K562 (cell line): ENCODE measurements around the gene AP4E1. TPM values are rescaled to one million over a fixed set of nuclear protein-coding genes. Genes with fewer than 3 reads are reported as not detected.

Experiments
- BCOR ChIP-seq: fragments of 450-650 bp; IDR thresholded peaks from 2 replicates; pipeline ENCODE4 v1.6.1; 2016
- CREB3L1 ChIP-seq: fragments of 450-650 bp; IDR thresholded peaks from 2 replicates; pipeline ENCODE4 v1.6.1; 2014; ENCODE audit warnings: low read depth, mild to moderate bottlenecking, moderate library complexity, borderline replicate concordance
- CREBBP ChIP-seq: IDR thresholded peaks from one replicate; pipeline ENCODE4 v1.6.1; 2012; ENCODE audit warnings: low read depth, mild to moderate bottlenecking, control low read depth, inconsistent platforms, low read length
- DACH1 ChIP-seq: fragments of 450-650 bp; IDR thresholded peaks from 2 replicates; pipeline ENCODE4 v1.6.1; 2018; ENCODE audit not compliant: partially characterized antibody
- FOS ChIP-seq: IDR thresholded peaks from 3 replicates; pipeline ENCODE4 v1.6.1; 2011; ENCODE audit not compliant: insufficient read length; ENCODE audit errors: extremely low read depth
- FOXP1 ChIP-seq: sonication (generic); formaldehyde crosslinking; IDR thresholded peaks from 2 replicates; pipeline ENCODE4 v1.8.0; 2022; ENCODE audit warnings: mild to moderate bottlenecking, missing genetic modification reagents
- GABPB1 ChIP-seq: sonication (generic); formaldehyde crosslinking; IDR thresholded peaks from 2 replicates; pipeline ENCODE4 v1.8.0; 2022; ENCODE audit warnings: mild to moderate bottlenecking, missing genetic modification reagents
- GABPB2 ChIP-seq: fragments of 250-450 bp; sonication (Bioruptor Pico); conservative IDR thresholded peaks from 2 replicates; pipeline ENCODE4 v1.5.1; 2021; ENCODE audit warnings: mild to moderate bottlenecking
- HLTF ChIP-seq: fragments of 450-650 bp; IDR thresholded peaks from 2 replicates; pipeline ENCODE4 v1.6.1; 2016
- NEUROD1 ChIP-seq: fragments of 150-350 bp; IDR thresholded peaks from 2 replicates; pipeline ENCODE4 v1.6.1; 2014; ENCODE audit warnings: borderline replicate concordance, low read length, low read depth; ENCODE audit not compliant: partially characterized antibody
- NR2F6 ChIP-seq: fragments of 450-650 bp; formaldehyde crosslinking; IDR thresholded peaks from 2 replicates; pipeline ENCODE4 v1.4.0; 2020; ENCODE audit warnings: mild to moderate bottlenecking
- PBX2 ChIP-seq, 2 experiments: IDR thresholded peaks in 1 of 2; conservative IDR thresholded peaks in 1 of 2; 2 replicates each; pipeline ENCODE4 v1.6.1; 2016; ENCODE audit warnings: low read depth in 2 of 2, mild to moderate bottlenecking in 1 of 2, missing compliant biosample characterization in 1 of 2, missing genetic modification characterization in 1 of 2, moderate library complexity in 1 of 2
- PRPF4 ChIP-seq: fragments of 200-400 bp; formaldehyde crosslinking; IDR thresholded peaks from one replicate; pipeline ENCODE4 v1.6.1; 2017; ENCODE audit warnings: low read length, low read depth, mild to moderate bottlenecking; ENCODE audit not compliant: insufficient read depth, poor library complexity, severe bottlenecking
- RHOXF2B ChIP-seq: fragments of 250-450 bp; sonication (Bioruptor Pico); conservative IDR thresholded peaks from 2 replicates; pipeline ENCODE4 v1.5.1; 2021
- SMAD1 ChIP-seq: fragments of 150-350 bp; IDR thresholded peaks from 2 replicates; pipeline ENCODE4 v1.6.1; 2014; ENCODE audit warnings: low read length, low read depth; ENCODE audit not compliant: partially characterized antibody
- TOE1 ChIP-seq, 2 experiments: fragments of 450-650 bp in 1 of 2; sonication (generic) in 1 of 2; formaldehyde crosslinking in 1 of 2; IDR thresholded peaks; 2 replicates each; pipeline versions ENCODE4 v1.7.1 to v1.8.0; 2016 to 2022; ENCODE audit warnings: borderline replicate concordance in 2 of 2, mild to moderate bottlenecking in 2 of 2, antibody characterized with exemption in 1 of 2, inconsistent platforms in 1 of 2, low read depth in 1 of 2, missing genetic modification reagents in 1 of 2, moderate library complexity in 1 of 2
- ZFP30 ChIP-seq: fragments of 250-450 bp; sonication (Bioruptor Pico); IDR thresholded peaks from 2 replicates; pipeline ENCODE4 v1.8.0; 2022; ENCODE audit warnings: moderate library complexity, mild to moderate bottlenecking, inconsistent platforms, borderline replicate concordance
- ZNF3 ChIP-seq: fragments of 250-450 bp; sonication (Bioruptor Pico); IDR thresholded peaks from 2 replicates; pipeline ENCODE4 v1.5.0; 2021; ENCODE audit warnings: mild to moderate bottlenecking, moderate library complexity
- ZNF512 ChIP-seq: IDR thresholded peaks from 2 replicates; pipeline ENCODE4 v1.6.1; 2016; ENCODE audit warnings: missing genetic modification characterization, missing compliant biosample characterization
- ZSCAN29 ChIP-seq: fragments of 450-650 bp; IDR thresholded peaks from 2 replicates; pipeline ENCODE4 v1.6.1; 2017
- polyA plus RNA-seq, 8 experiments: library from polyadenylated mRNA; depleted of rRNA in 4 of 8; stranded (reverse) in 5 of 8; unstranded in 3 of 8; fragments of >200 nt; fragmentation: Nextera tagmentation in 2 of 8; fragmentation: Illumina TruSeq in 1 of 8; extraction: Ambion mirVana in 2 of 8; extraction: Trizol in 1 of 8; gene quantifications; 2 replicates each; pipeline versions ENCODE4 v1.2.1 to v1.2.3, GENCODE V29; 2011 to 2014; ENCODE audit warnings: inconsistent platforms in 1 of 8, missing spikeins in 1 of 8
- total RNA-seq, 7 experiments: library from RNA; depleted of rRNA in 6 of 7; stranded (reverse); fragments of >200 nt in 6 of 7; fragmentation: Illumina TruSeq in 2 of 7; extraction: Trizol in 2 of 7; gene quantifications; 2 replicates each; pipeline versions ENCODE4 v1.2.1 to v1.2.3, GENCODE V29; 2011 to 2021; ENCODE audit warnings: low replicate concordance in 1 of 7
- TF ChIP-seq, protein P1 (sequence below): sonication (generic); formaldehyde crosslinking; IDR thresholded peaks from 2 replicates; pipeline ENCODE4 v1.8.1; 2023; ENCODE audit warnings: mild to moderate bottlenecking, missing genetic modification reagents

The AP4E1 gene
- total and polyA plus RNA-seq, 9 of the 15 experiments (the other 6 are each of a cell fraction or from before 2014, with no cell fraction given) = 1.3 to 11.5 (median 4.4) TPM

DNA sequence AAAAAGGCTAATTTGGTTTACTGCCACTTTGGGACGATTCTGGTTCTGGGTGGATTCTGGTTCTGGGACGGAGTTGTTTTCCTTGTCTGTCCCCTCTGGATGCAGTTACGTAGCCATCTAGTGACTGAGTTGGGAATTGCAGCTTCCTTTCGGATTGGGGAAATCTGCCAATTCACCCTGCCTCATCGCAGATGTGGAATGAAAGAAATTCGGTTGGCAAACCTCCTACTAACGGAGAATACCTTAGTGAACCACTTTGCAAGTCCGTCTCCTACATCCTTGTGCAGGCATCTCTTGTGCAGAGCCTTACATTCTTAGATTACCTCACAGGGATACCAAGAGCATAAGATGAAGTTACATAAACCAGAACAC is 31.5 kb upstream of the AP4E1 start (continued):
- TF ChIP-seq PBX2 (CRISPR knock-in tag; IDR thresholded peaks at IDR 0.05; ENCODE audit: low read depth) (no peak), PBX2 (tag; conservative IDR thresholded peaks at IDR 0.05; ENCODE audit: low read depth) (peak; percentile 5; the same call in 1 of the 2 replicates), ZNF3 (CRISPR knock-in tag) (no peak), TOE1 (IDR thresholded peaks at IDR 0.05; ENCODE audit: borderline replicate concordance) (no peak), TOE1 (CRISPR knock-in tag; IDR thresholded peaks at IDR 0.05; ENCODE audit: borderline replicate concordance, low read depth) (no peak), ZFP30 (CRISPR knock-in tag) (no peak), BCOR (no peak), FOXP1 (CRISPR knock-in tag) (no peak), NR2F6 (CRISPR knock-in tag) (no peak), GABPB2 (no peak), DACH1 (no peak), ZSCAN29 (no peak), CREB3L1 (no peak), FOS (no peak), RHOXF2B (CRISPR knock-in tag) (no peak), GABPB1 (CRISPR knock-in tag) (no peak), HLTF (no peak), SMAD1 (no peak), ZNF512 (tag) (0 out of 2 replicates have a peak, but pooled peaks have one; percentile 32), NEUROD1 (no peak), PRPF4 (no peak), CREBBP (no peak)
- TF ChIP-seq, protein P1, sequence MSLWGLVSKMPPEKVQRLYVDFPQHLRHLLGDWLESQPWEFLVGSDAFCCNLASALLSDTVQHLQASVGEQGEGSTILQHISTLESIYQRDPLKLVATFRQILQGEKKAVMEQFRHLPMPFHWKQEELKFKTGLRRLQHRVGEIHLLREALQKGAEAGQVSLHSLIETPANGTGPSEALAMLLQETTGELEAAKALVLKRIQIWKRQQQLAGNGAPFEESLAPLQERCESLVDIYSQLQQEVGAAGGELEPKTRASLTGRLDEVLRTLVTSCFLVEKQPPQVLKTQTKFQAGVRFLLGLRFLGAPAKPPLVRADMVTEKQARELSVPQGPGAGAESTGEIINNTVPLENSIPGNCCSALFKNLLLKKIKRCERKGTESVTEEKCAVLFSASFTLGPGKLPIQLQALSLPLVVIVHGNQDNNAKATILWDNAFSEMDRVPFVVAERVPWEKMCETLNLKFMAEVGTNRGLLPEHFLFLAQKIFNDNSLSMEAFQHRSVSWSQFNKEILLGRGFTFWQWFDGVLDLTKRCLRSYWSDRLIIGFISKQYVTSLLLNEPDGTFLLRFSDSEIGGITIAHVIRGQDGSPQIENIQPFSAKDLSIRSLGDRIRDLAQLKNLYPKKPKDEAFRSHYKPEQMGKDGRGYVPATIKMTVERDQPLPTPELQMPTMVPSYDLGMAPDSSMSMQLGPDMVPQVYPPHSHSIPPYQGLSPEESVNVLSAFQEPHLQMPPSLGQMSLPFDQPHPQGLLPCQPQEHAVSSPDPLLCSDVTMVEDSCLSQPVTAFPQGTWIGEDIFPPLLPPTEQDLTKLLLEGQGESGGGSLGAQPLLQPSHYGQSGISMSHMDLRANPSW (CRISPR knock-in tag) = no peak
